GM21723 (cell line): ENCODE results near the gene GOLGA5.
"Not testable (repeated sequence)": the region's sequence is repeated elsewhere in the genome, so short reads cannot be mapped to it uniquely, and the experiment has no call there.

Experiments used
- ATAC-seq: cut with Tn5 transposase; IDR thresholded peaks from one replicate; pipeline ENCODE4 v1.9.1; 2021; ENCODE audit warnings: mild to moderate bottlenecking, moderate library complexity; ENCODE audit not compliant: unreplicated experiment

Gene GOLGA5, protein sequence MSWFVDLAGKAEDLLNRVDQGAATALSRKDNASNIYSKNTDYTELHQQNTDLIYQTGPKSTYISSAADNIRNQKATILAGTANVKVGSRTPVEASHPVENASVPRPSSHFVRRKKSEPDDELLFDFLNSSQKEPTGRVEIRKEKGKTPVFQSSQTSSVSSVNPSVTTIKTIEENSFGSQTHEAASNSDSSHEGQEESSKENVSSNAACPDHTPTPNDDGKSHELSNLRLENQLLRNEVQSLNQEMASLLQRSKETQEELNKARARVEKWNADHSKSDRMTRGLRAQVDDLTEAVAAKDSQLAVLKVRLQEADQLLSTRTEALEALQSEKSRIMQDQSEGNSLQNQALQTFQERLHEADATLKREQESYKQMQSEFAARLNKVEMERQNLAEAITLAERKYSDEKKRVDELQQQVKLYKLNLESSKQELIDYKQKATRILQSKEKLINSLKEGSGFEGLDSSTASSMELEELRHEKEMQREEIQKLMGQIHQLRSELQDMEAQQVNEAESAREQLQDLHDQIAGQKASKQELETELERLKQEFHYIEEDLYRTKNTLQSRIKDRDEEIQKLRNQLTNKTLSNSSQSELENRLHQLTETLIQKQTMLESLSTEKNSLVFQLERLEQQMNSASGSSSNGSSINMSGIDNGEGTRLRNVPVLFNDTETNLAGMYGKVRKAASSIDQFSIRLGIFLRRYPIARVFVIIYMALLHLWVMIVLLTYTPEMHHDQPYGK

DNA sequence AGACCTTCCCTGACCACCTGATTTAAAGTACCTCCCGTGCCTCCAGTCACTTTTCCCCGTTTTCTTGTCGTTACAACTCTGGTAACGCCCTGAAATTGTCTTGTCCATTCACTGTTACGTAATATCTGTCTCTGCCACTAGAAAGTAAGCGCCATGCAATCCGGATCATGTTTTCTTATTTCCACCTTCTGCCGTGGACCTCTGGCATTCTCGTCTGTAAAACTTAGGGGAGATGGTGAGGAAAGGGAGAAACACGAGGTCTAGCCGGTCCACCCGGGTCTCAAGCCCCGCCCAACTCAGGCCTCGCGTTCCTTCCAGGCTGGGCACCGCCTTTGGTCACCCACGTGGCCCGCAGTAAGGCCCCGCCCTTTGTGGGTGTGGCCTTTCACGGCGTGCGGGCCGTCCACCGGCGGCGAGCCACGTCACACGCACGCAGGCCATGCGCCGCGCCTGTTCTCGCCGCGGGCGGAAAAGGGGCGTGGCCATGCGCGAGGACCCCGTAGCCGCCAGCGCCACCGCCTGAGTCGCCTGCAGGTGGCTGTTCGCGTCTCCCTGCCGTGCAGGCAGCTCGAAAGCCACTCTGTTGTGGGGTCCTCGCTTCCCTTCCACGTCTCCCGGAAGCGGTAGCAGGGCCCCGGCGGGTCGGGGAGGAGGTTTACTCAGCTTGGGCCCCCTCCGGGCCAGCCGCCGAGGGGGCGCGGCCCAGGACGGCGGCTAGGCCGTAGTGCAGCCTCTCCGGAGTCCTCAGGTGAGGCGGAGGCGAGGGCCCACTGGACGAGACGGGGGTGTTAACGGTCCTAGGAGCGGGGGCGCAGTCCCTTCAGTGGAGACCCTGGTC is at the start of gene GOLGA5:
Gene GOLGA5 (plus strand): TSS at position 597 of the 838 bp plus-strand sequence. CDS start 3,133 bp downstream, outside the sequence.
- ATAC-seq: peak; percentile 95

DNA sequence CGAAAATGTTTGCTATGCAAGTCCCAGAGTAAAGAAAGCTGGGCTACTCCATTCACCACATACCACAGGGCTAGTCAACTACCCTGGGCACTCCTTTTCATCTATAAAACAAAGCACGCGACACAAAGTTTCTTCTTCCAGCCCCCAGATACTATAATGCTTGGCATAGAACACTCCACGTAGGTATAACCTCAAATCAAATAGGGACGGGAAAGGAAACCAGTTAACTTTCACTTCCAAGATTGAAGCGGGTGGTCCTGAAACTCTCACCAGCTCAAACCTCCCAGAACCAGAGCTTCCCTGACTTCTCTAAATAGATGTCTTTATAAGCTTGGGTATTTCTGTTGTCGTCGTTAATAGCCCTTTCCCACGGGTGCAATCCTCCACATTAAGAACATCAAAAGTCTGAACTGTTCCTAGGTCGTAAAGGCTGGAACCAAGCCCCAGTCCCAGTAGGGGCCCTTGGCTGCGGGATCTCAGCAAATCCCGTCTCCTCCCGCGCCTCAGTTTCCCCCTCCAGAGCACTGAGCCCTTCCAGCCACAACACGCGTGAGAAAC is 46.3 kb upstream of the GOLGA5 start:
- peak; percentile 11 for ATAC-seq

GRCh38 chr14:92748259-92749016 is 45.7 kb upstream of the GOLGA5 start, which contains the start of gene LGMN:
Gene LGMN (minus strand): TSS chr14:92748627. CDS start chr14:92732786, 15,841 bp downstream.
- peak; percentile 85 for ATAC-seq

- not testable (repeated sequence) for ATAC-seq
Measured at GRCh38 chr14:92750222-92750728, 43.8 kb upstream of the GOLGA5 start.

- ATAC-seq: peak; percentile 34
Measured at GRCh38 chr14:92750994-92751400, 43.1 kb upstream of the GOLGA5 start.

DNA sequence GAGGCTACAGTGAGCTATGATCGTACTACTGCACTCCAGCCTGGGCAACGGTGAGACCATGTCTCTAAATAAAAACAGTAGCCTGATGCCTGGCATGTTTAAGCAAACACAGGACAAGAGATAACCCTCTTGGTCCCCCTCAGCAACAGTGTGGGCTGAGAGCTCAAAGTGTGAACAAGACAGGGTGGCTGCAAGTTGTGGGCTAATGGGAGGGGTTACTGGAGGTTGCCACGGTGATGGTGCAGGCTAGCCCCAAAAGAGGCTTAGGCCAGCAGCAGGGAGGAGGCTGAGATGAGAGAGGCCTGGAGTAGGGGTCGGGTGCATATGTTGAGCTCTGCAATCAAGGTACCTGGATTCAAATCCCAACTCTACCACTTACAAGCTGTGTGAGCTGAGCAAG is 42.3 kb upstream of the GOLGA5 start:
- no peak for ATAC-seq

DNA sequence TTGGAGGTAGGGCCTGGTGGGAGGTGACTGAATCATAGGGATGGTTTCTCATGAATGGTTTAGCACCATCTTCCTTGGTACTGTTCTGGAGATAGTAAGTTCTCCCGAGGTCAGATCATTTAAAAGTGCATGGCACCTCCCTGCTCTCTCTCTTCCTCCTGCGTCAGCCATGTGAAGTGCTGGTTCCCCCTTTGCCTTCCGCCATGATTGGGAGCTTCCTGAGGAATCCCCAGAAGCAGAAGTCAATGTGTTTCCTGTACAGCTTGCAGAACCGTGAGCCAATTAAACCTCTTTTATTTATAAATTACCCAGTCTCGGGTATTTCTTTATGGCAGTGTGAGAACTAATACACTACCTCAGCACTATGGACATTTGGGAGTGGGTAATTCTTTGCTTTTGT is 40.9 kb upstream of the GOLGA5 start:
- no peak for ATAC-seq

DNA sequence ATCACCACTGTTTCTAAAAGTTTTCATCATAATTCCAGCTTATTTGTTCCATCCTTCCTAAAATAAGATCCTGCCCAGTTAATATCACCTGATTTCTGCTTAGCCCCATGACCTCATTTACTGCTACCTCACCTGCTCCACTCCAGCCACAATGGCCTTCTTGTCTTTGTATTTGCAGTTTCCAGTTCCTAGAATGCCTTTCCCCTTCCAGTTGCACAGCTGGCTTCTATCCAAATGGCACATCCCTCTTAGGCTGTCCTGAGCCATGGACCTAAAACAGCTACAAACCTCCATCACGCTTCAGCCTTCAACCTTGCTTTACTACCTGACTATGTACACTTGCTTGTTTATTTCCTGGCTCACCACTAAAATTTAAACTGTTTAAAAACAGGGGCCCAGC is 39.1 kb upstream of the GOLGA5 start:
- ATAC-seq: no peak

GRCh38 chr14:92755495-92755894 is 38.6 kb upstream of the GOLGA5 start:
- no peak for ATAC-seq

DNA sequence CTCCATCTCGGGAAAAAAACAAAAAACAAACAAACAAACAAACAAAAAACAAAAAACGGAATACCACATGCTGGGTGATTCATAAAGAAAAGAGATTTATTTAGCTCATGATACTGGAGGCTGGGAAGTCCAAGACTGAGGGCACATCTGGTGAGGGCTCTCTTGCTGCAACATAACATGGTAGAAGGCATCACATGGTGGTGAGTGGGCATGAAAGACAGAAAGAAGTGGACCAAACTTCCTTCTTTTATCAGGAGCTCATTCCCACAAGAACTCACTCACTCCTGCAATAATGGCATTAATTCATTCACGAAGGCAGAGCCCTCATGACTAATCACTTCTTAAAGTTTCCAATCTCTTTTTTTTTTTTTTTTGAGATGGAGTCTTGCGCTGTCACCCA is 37.7 kb upstream of the GOLGA5 start:
- ATAC-seq: no peak

DNA sequence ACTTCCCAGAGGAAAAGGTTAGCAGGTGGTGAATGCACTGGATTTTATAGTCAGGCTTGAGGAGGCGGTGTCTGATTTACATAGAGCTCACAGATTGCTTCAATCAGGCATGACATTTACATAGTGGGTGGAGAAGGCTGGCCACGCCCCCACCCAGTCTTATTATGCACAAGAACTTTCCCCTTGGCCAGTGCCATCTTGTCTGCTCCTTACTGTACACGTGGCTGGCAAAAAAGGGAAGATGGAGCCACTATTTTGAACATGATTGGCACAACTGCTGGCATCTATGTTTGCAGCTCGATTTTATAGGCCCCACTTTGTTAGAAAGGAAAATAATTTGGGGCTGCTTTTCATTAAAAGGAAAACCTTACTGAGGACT is 34.8 kb upstream of the GOLGA5 start:
- ATAC-seq: peak; percentile 30

DNA sequence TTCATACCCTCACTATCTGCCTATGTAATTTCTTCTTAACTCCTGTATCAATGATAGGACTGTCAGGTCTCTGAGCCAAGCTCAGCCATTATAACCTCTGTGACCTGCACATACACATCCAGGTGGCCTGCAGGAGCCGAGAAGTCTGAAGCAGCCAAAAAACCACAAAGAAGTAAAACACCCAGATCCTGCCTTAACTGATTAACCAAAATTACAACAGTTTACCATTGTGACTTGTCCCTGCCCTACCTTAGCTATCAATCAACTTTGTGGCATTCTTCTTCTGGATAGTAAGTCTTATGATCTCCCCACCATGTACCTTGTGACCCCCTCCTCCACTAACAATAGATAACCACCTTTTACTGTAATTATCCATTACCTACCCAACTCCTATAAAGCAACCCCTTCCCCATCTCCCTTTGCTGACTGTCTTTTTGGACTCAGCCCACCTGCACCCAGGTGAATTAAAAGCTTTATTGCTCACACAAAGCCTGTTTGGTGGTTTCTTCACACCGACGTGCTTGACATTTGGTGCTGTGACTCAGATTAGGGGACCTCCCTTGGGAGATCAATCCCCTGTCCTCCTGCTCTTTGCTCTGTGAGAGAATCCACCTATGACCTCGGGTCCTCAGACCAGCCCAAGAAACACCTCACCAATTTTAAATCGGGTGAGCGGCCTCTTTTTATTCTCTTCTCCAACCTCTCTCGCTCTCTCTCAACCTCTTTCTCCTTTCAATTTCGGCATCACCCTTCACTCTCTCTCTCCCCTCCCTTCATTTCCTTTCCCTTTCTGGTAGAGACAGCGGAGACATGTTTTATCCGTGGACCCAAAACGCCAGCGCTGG is 34.2 kb upstream of the GOLGA5 start:
- ATAC-seq: peak; percentile 50

DNA sequence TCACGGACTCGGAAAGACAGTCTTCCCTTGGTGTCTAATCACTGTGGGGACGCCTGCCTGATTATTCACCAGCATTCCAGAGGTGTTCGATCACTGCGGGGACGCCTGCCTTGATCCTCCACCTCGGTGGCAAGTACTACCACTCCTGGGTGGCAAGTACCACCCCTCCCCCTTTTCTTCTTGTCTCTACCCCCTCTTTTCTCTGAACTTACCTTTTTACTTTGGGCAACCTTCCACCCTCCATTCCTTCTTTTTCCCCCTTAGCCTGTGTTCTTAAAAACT is 33.6 kb upstream of the GOLGA5 start:
- ATAC-seq: no peak

- not testable (repeated sequence) for ATAC-seq
Measured at GRCh38 chr14:92763666-92764631, 30.2 kb upstream of the GOLGA5 start.

DNA sequence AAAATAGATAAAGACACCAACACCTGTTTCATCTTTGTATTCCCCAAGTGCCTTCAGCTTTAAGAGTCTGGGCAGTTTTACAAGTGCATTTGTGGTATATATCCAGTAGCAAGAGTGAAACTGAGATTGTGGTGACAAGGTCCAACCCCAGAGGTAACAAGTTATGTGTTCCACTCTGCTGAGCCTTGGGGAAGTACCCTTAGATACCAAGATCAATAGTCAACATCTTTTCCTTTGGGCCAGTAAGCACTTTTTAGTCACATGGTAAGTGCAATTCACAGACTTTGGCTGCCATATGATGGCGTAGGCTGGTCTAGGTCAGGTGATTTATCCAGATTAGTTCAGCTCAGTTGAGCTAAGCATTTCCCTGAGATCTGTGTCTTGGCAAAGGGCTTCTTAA is 25.9 kb upstream of the GOLGA5 start:
- peak; percentile 92 for ATAC-seq

GRCh38 chr14:92768795-92769194 is 25.3 kb upstream of the GOLGA5 start:
- ATAC-seq: peak; percentile 23

GRCh38 chr14:92770484-92770883 is 23.6 kb upstream of the GOLGA5 start:
- no peak for ATAC-seq

- no peak for ATAC-seq
Measured at GRCh38 chr14:92774572-92774971, 19.5 kb upstream of the GOLGA5 start.
